Esophagus squamous epithelium (tissue), 4 donors: Measurements from ENCODE around the gene PRPF39.

Experiments used
- POLR2A ChIP-seq, 4 donors: fragments of 450-650 bp; IDR thresholded peaks; one replicate each; pipeline ENCODE4 v1.6.1; 2017; ENCODE audit warnings: antibody characterized with exemption in 4 of 4, mild to moderate bottlenecking in 4 of 4, moderate library complexity in 3 of 4
- TF ChIP-seq, protein P1 (sequence below), 6 experiments: fragments of 450-650 bp in 4 of 6; fragments of 200-600 bp in 2 of 6; sonication (generic) in 2 of 6; IDR thresholded peaks; one replicate each; pipeline ENCODE4 v1.5.1; 2016 to 2019; ENCODE audit warnings: antibody characterized with exemption in 6 of 6, mild to moderate bottlenecking in 4 of 6, moderate library complexity in 4 of 6

DNA sequence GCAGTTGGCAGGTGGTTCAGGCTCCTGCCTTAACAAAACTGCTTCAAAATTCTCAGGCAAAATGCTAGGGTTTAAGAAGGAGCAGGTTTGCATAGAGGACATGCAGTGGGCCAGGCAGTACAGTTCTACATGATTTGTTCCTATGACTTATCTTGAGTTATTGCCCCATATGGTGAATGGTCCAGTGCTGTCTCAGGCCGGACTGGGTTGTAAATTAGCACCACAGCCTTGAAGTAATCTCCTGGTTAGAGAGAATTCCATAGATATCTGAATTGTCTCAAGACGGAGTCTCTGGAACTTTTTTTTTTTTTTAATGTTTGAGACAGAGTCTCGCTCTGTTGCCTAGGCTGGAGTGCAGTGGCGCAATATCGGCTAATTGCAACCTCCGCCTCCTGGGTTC is 11.8 kb upstream of the PRPF39 start:
- no peak for TF ChIP-seq POLR2A (IDR thresholded peaks at IDR 0.05)
- TF ChIP-seq, protein P1, sequence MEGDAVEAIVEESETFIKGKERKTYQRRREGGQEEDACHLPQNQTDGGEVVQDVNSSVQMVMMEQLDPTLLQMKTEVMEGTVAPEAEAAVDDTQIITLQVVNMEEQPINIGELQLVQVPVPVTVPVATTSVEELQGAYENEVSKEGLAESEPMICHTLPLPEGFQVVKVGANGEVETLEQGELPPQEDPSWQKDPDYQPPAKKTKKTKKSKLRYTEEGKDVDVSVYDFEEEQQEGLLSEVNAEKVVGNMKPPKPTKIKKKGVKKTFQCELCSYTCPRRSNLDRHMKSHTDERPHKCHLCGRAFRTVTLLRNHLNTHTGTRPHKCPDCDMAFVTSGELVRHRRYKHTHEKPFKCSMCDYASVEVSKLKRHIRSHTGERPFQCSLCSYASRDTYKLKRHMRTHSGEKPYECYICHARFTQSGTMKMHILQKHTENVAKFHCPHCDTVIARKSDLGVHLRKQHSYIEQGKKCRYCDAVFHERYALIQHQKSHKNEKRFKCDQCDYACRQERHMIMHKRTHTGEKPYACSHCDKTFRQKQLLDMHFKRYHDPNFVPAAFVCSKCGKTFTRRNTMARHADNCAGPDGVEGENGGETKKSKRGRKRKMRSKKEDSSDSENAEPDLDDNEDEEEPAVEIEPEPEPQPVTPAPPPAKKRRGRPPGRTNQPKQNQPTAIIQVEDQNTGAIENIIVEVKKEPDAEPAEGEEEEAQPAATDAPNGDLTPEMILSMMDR (IDR thresholded peaks at IDR 0.05) = no peak
